Testis (tissue), 2 donors: Measurements from ENCODE around the gene ADCY5.

Source experiments
- CTCF ChIP-seq, 3 experiments: fragments of 450-650 bp in 2 of 3; fragments of 200-600 bp in 1 of 3; sonication (generic) in 1 of 3; IDR thresholded peaks; one replicate each; pipeline ENCODE4 v1.5.1; 2016 to 2019; ENCODE audit warnings: antibody characterized with exemption in 3 of 3, mild to moderate bottlenecking in 2 of 3, moderate library complexity in 1 of 3
- POLR2A ChIP-seq: fragments of 450-650 bp; IDR thresholded peaks from one replicate; pipeline ENCODE4 v1.6.1; 2017; ENCODE audit warnings: antibody characterized with exemption, mild to moderate bottlenecking, moderate library complexity

- TF ChIP-seq CTCF (IDR thresholded peaks at IDR 0.05) = no peak
- no peak for TF ChIP-seq POLR2A
These were observed 33.0 kb upstream of the ADCY5 start for GRCh38 chr3:123481722-123482457.
